Smooth muscle cell (in vitro differentiated cells): ENCODE measurements around the gene DSG3. TPM values are rescaled to one million over a fixed set of nuclear protein-coding genes. Genes with fewer than 3 reads are reported as not detected.
"Not testable (repeated sequence)": the region's sequence is repeated elsewhere in the genome, so short reads cannot be mapped to it uniquely, and the experiment has no call there.

Experiments used
- DNase-seq: peaks from one replicate; lab custom pipeline; 2025; ENCODE audit not compliant: unreplicated experiment; lab: John Stamatoyannopoulos, UW
- H2AFZ ChIP-seq: fragments of 200-600 bp; sonication (generic); 2 replicates; pipeline ENCODE4 v1.6.0; 2016; ENCODE audit warnings: antibody characterized with exemption, low read depth, mild to moderate bottlenecking
- H3F3A ChIP-seq: fragments of 200-600 bp; sonication (generic); 2 replicates; pipeline ENCODE4 v1.6.0; 2017; ENCODE audit warnings: antibody characterized with exemption, low read depth
- H3K27ac ChIP-seq: fragments of 200-600 bp; sonication (generic); 2 replicates; pipeline ENCODE4 v1.5.1; 2016; ENCODE audit warnings: low read depth, mild to moderate bottlenecking
- H3K27me3 ChIP-seq: fragments of 200-600 bp; sonication (generic); 2 replicates; pipeline ENCODE4 v1.6.1; 2016; ENCODE audit warnings: low read depth, mild to moderate bottlenecking
- H3K36me3 ChIP-seq: fragments of 200-600 bp; sonication (generic); 2 replicates; pipeline ENCODE4 v1.5.1; 2016; ENCODE audit warnings: low read depth
- H3K4me1 ChIP-seq: fragments of 200-600 bp; sonication (generic); 2 replicates; pipeline ENCODE4 v1.5.1; 2016; ENCODE audit warnings: low read depth
- H3K4me2 ChIP-seq: fragments of 200-600 bp; sonication (generic); 2 replicates; pipeline ENCODE4 v1.6.0; 2016; ENCODE audit warnings: mild to moderate bottlenecking
- H3K4me3 ChIP-seq: fragments of 200-600 bp; sonication (generic); 2 replicates; pipeline ENCODE4 v1.5.1; 2016; ENCODE audit warnings: mild to moderate bottlenecking
- H3K79me2 ChIP-seq: fragments of 200-600 bp; sonication (generic); 2 replicates; pipeline ENCODE4 v1.6.0; 2016; ENCODE audit warnings: low read depth, mild to moderate bottlenecking
- H3K9ac ChIP-seq: fragments of 200-600 bp; sonication (generic); 2 replicates; pipeline ENCODE4 v1.6.0; 2016; ENCODE audit warnings: low read depth
- H3K9me3 ChIP-seq: fragments of 200-600 bp; sonication (generic); replicated peaks from 2 replicates; pipeline ENCODE4 v1.5.1; 2016; ENCODE audit warnings: low read depth
- H4K20me1 ChIP-seq: fragments of 200-600 bp; sonication (generic); 2 replicates; pipeline ENCODE4 v1.6.0; 2016; ENCODE audit warnings: low read depth
- WGBS: methylation state at CpG from one replicate; pipeline ENCODE4 v1.1.7; 2016; ENCODE audit warnings: low lambda C conversion rate; 5-methylcytosine and 5-hydroxymethylcytosine counted together
- polyA plus RNA-seq: library from polyadenylated mRNA; unstranded; fragments of >200 nt; fragmentation: Nextera tagmentation; extraction: Ambion mirVana; gene quantifications from 2 replicates; pipeline ENCODE4 v1.2.1, GENCODE V29; 2016
- total RNA-seq: library from RNA; depleted of rRNA; stranded (reverse); fragments of >200 nt; gene quantifications from 2 replicates; pipeline ENCODE4 v1.2.3, GENCODE V29; 2014
- TF ChIP-seq, protein P1 (sequence below): fragments of 200-600 bp; sonication (generic); IDR thresholded peaks from 2 replicates; pipeline ENCODE4 v1.5.1; 2017; ENCODE audit warnings: borderline replicate concordance, mild to moderate bottlenecking, antibody characterized with exemption; ENCODE audit not compliant: insufficient read depth, poor library complexity, severe bottlenecking

The DSG3 gene
- total and polyA plus RNA-seq, 2 experiments from 2014 or later, result 4.9 to 44.8 TPM

DNA sequence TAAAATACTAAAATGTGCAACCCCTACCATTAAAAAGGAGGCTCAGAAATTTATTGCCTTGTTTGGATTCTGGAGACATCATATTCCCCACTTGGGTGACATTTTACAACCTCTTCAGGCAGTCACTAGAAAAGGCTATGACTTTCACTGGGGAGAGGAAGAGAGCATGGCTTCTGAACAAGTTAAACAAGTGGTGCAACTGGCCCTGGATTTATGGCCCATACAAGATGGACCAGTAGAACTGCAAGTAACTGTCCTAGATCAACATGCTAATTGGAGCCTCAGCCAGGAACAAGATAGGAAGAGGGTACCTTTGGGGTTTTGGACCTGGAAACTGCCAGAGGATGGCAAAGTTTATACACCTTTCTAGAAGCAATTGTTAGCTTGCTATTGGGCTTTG lies 46.4 kb downstream of the DSG3 start:
- no peak overlapping the region for H2AFZ ChIP-seq
- no peaks in the 10 kb centered on the region for H3K27me3 ChIP-seq
- H3K79me2 ChIP-seq, result peaks cover 1% of the 10 kb centered on the region
- no peak overlapping the region for H3K4me3 ChIP-seq
- H4K20me1 ChIP-seq, result no peaks in the 10 kb centered on the region
- H3K36me3 ChIP-seq, result no peaks in the 10 kb centered on the region
- H3F3A ChIP-seq, result peaks cover 7% of the 10 kb centered on the region
- no peaks in the 10 kb centered on the region for H3K9me3 ChIP-seq
- no peak overlapping the region for H3K4me2 ChIP-seq
- TF ChIP-seq, protein P1, sequence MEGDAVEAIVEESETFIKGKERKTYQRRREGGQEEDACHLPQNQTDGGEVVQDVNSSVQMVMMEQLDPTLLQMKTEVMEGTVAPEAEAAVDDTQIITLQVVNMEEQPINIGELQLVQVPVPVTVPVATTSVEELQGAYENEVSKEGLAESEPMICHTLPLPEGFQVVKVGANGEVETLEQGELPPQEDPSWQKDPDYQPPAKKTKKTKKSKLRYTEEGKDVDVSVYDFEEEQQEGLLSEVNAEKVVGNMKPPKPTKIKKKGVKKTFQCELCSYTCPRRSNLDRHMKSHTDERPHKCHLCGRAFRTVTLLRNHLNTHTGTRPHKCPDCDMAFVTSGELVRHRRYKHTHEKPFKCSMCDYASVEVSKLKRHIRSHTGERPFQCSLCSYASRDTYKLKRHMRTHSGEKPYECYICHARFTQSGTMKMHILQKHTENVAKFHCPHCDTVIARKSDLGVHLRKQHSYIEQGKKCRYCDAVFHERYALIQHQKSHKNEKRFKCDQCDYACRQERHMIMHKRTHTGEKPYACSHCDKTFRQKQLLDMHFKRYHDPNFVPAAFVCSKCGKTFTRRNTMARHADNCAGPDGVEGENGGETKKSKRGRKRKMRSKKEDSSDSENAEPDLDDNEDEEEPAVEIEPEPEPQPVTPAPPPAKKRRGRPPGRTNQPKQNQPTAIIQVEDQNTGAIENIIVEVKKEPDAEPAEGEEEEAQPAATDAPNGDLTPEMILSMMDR, result no peak
- H3K9ac ChIP-seq, result no peak overlapping the region
- no peak overlapping the region for H3K27ac ChIP-seq
- no peak for DNase-seq
- peaks cover 1% of the 10 kb centered on the region for H3K4me1 ChIP-seq

DNA sequence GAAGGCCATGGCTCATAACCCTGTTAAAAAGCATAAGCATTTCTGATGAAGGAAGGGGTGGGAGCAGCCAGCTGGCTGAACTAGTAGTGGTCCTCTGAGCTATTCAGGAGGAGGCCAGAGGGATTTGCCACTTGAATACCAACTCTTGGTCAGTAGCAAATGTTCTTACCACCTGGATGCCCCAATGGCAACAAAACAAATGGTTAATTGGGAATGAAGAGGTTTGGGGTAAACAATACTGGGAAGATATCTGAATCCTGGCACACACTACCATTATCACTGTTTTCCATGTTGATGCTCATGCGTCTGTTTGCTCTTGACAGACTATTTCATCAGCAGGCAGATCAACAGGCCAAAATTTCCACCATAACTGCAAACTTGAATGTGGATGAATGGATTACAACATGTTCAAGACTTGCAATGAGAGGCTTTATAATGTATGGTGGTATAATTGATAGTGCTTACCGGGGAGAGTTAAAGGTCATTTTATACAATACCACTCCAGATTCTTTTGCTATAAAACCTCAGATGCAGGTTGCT lies 47.2 kb downstream of the DSG3 start:
- H3K9ac ChIP-seq, H3K4me1 ChIP-seq, H3K79me2 ChIP-seq, H2AFZ ChIP-seq, H3F3A ChIP-seq, H3K27ac ChIP-seq, H4K20me1 ChIP-seq, H3K4me2 ChIP-seq, H3K36me3 ChIP-seq, H3K9me3 ChIP-seq, DNase-seq, H3K27me3 ChIP-seq, H3K4me3 ChIP-seq: not testable (repeated sequence)
- 92% methylated on average over 2 of the region's 2 CpGs for WGBS

DNA sequence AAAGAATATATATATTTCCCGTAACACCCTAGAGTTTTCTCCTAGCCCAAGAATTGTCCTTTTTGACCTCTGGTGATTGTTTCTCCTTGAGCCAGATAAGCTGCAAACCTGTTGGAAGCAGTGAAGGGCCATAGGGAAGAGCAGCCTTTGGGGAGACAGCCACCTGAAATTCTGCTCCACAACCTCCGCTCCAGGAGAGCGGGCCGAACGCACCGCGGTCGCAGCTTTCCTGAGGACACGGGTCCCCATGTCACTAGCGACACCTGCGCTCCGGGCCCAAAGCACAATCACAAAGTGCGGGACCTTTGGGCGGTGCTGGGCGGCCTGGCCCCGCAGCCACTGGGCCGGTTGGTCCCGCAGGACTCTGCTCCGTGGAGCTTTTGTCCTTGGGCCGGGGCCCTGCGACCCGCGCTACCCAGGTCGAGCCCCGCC lies 49.9 kb downstream of the DSG3 start:
- no peak for DNase-seq
- peak overlapping the region; percentile 96 for H2AFZ ChIP-seq
- H3F3A ChIP-seq, result peaks cover 7% of the 10 kb centered on the region
- peak overlapping the region; percentile 96 for H3K4me3 ChIP-seq
- H3K79me2 ChIP-seq, result peaks cover 36% of the 10 kb centered on the region
- no peak overlapping the region for H3K27ac ChIP-seq
- WGBS, result 14% methylated on average over 23 of the region's 25 CpGs
- peak overlapping the region; percentile 99 for H3K4me2 ChIP-seq
- H3K36me3 ChIP-seq, result no peaks in the 10 kb centered on the region
- H3K9ac ChIP-seq, result peak overlapping the region; percentile 90
- no peaks in the 10 kb centered on the region for H3K27me3 ChIP-seq
- H4K20me1 ChIP-seq, result peaks cover 7% of the 10 kb centered on the region
- H3K4me1 ChIP-seq, result peaks cover 18% of the 10 kb centered on the region
- no peaks in the 10 kb centered on the region for H3K9me3 ChIP-seq
- TF ChIP-seq, protein P1, result no peak

DNA sequence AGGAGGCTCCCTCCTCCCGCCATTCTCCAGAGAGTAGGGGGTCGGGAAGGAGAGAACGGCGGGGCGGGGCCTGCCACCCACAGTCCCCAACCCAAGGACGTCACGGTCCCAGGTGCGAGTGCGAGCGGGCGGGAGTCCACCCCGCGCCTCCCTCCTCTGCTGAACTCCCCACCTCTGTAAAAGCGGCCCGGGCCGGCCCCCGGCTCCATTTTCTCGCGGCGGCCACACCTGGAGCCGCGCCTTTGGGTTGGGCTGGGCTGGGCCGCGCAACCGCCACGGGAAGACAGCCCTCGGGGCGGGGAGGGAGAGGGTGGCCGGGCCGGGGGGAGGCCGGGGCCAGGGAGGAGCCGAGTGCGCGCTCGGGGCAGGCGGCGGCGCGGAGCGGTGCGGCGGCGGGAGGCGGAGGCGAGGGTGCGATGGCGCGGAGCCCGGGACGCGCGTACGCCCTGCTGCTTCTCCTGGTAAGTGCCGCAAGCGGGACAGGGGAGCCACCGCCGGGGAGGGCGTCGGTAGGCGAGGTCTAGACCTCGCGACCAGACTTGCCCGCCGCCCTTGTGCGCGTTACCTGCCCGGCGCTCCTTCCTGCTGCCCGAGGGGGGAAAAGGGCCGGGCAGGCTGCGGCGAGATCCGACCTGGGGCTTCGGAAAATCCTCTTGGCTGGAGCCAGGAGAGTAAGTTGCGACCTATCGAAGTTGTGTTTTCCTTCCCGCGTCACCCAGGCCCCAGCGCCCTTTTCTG lies 50.5 kb downstream of the DSG3 start, which contains the start of gene DSG2:
TSS of gene DSG2 (plus strand) at position 342 of the 738 bp plus-strand sequence. CDS start at position 417, 75 bp downstream.
- Histone ChIP-seq H3K4me3 (peak within 1 kb of the TSS; percentile 96), H3K27ac (peak within 1 kb of the TSS; percentile 53)

More for the DNA sequence above, 50.5 kb downstream of the DSG3 start, which contains the start of gene DSG2:
- peak within 1 kb of the TSS; percentile 99 for H3K4me2 ChIP-seq
- under 1% methylated on average over 55 of the region's 79 CpGs for WGBS
- H3F3A ChIP-seq, result peaks cover 7% of the 10 kb centered on the region
- TF ChIP-seq, protein P1, result no peak
- peak within 1 kb of the TSS; percentile 96 for H2AFZ ChIP-seq
- DNase-seq, result peak; percentile 26
- no peaks in the 10 kb centered on the region for H3K9me3 ChIP-seq
- H3K27me3 ChIP-seq, result no peaks in the 10 kb centered on the region
- no peaks in the 10 kb centered on the region for H3K36me3 ChIP-seq
- H3K79me2 ChIP-seq, result peaks cover 42% of the 10 kb centered on the region
- H3K9ac ChIP-seq, result peak within 1 kb of the TSS; percentile 90
- peaks cover 8% of the 10 kb centered on the region for H4K20me1 ChIP-seq
- peaks cover 18% of the 10 kb centered on the region for H3K4me1 ChIP-seq
